ENCODE data around the gene SPIB. TPM values are rescaled to one million over a fixed set of nuclear protein-coding genes. Genes with fewer than 3 reads are reported as not detected.

SPIB gene
- total RNA-seq, 4 donors from 2014 or later = 0.37 TPM; not detected in 3

- ATAC-seq (ENCODE audit: low FRiP score) (no peak), DNase-seq (ENCODE audit: low spot score) (no peak)
- no peak for TF ChIP-seq CTCF (IDR thresholded peaks at IDR 0.05)
Observed at GRCh38 chr19:50420127-50420526, 1.4 kb downstream of the SPIB start.

- ATAC-seq (ENCODE audit: low FRiP score) (no peak), DNase-seq (ENCODE audit: low spot score) (no peak)
- TF ChIP-seq CTCF (IDR thresholded peaks at IDR 0.05) = no peak
Observed at GRCh38 chr19:50420808-50421207, 2.1 kb downstream of the SPIB start.

GRCh38 chr19:50422397-50423278 is 3.9 kb downstream of the SPIB start:
- DNase-seq (ENCODE audit: low spot score) (no peak), ATAC-seq (ENCODE audit: low FRiP score) (no peak)
- TF ChIP-seq CTCF (IDR thresholded peaks at IDR 0.05) = no peak

- no peak for DNase-seq (ENCODE audit: low spot score)
- no peak for ATAC-seq (ENCODE audit: low FRiP score)
- no peak for TF ChIP-seq CTCF (IDR thresholded peaks at IDR 0.05)
Observed at GRCh38 chr19:50423279-50424113, 4.8 kb downstream of the SPIB start.

- no peak for ATAC-seq (ENCODE audit: low FRiP score)
- no peak for TF ChIP-seq CTCF (IDR thresholded peaks at IDR 0.05)
- DNase-seq (ENCODE audit: low spot score) = no peak
Observed at GRCh38 chr19:50425581-50425980, 6.8 kb downstream of the SPIB start.

GRCh38 chr19:50427318-50427925 is 8.7 kb downstream of the SPIB start:
- ATAC-seq (ENCODE audit: low FRiP score) (no peak), DNase-seq (ENCODE audit: low spot score) (no peak)

More at GRCh38 chr19:50427318-50427925, 8.7 kb downstream of the SPIB start:
- no peak for TF ChIP-seq CTCF (IDR thresholded peaks at IDR 0.05)

Data from omental fat pad (tissue), 4 donors.